GM23248 (cell line): ENCODE results near the gene TMEM108. TPM values are rescaled to one million over a fixed set of nuclear protein-coding genes. Genes with fewer than 3 reads are reported as not detected.

Experiments used
- DNase-seq: peaks from one replicate; pipeline ENCODE4 v3.0.0-alpha.2; 2015
- H2AFZ ChIP-seq: fragments of 200-600 bp; sonication (generic); 2 replicates; pipeline ENCODE4 v1.6.1; 2016; ENCODE audit warnings: antibody characterized with exemption
- H3F3A ChIP-seq: fragments of 200-600 bp; sonication (generic); 2 replicates; pipeline ENCODE4 v1.6.1; 2016; ENCODE audit warnings: mild to moderate bottlenecking, antibody characterized with exemption, mixed run types; ENCODE audit not compliant: insufficient read depth
- H3K27ac ChIP-seq: fragments of 200-600 bp; sonication (generic); 2 replicates; pipeline ENCODE4 v1.5.1; 2016; ENCODE audit warnings: mild to moderate bottlenecking
- H3K27me3 ChIP-seq: fragments of 200-600 bp; sonication (generic); replicated peaks from 2 replicates; pipeline ENCODE4 v1.6.1; 2016; ENCODE audit warnings: mild to moderate bottlenecking; ENCODE audit not compliant: insufficient read depth
- H3K36me3 ChIP-seq: fragments of 200-600 bp; sonication (generic); 2 replicates; pipeline ENCODE4 v1.6.1; 2016; ENCODE audit warnings: low read depth, mild to moderate bottlenecking
- H3K4me1 ChIP-seq: fragments of 200-600 bp; sonication (generic); 2 replicates; pipeline ENCODE4 v1.6.1; 2016; ENCODE audit warnings: mild to moderate bottlenecking; ENCODE audit not compliant: insufficient read depth
- H3K4me2 ChIP-seq: fragments of 200-600 bp; sonication (generic); one replicate; pipeline ENCODE4 v1.6.1; 2016; ENCODE audit warnings: mild to moderate bottlenecking; ENCODE audit not compliant: unreplicated experiment
- H3K4me3 ChIP-seq: fragments of 200-600 bp; sonication (generic); 2 replicates; pipeline ENCODE4 v1.5.1; 2016; ENCODE audit warnings: mild to moderate bottlenecking
- H3K79me2 ChIP-seq: fragments of 200-600 bp; sonication (generic); 2 replicates; pipeline ENCODE4 v1.6.1; 2016; ENCODE audit warnings: mild to moderate bottlenecking; ENCODE audit not compliant: insufficient read depth
- H3K9ac ChIP-seq: fragments of 200-600 bp; sonication (generic); 2 replicates; pipeline ENCODE4 v1.6.1; 2016; ENCODE audit warnings: mild to moderate bottlenecking
- H3K9me2 ChIP-seq: fragments of 200-600 bp; sonication (generic); 2 replicates; pipeline ENCODE4 v1.6.1; 2016; ENCODE audit warnings: mixed run types, mild to moderate bottlenecking, moderate library complexity; ENCODE audit not compliant: insufficient read depth
- H3K9me3 ChIP-seq: fragments of 200-600 bp; sonication (generic); one replicate; pipeline ENCODE4 v1.6.1; 2017; ENCODE audit warnings: low read depth
- H4K20me1 ChIP-seq: fragments of 200-600 bp; sonication (generic); 2 replicates; pipeline ENCODE4 v1.6.0; 2016; ENCODE audit not compliant: insufficient read depth
- EZH2 ChIP-seq: fragments of 200-600 bp; sonication (generic); IDR thresholded peaks from 2 replicates; pipeline ENCODE4 v1.6.1; 2018; ENCODE audit warnings: antibody characterized with exemption, mild to moderate bottlenecking; ENCODE audit not compliant: insufficient read depth, poor library complexity, severe bottlenecking
- EZH2phosphoT487 ChIP-seq: fragments of 200-600 bp; sonication (generic); IDR thresholded peaks from 2 replicates; pipeline ENCODE4 v1.6.1; 2018; ENCODE audit warnings: antibody characterized with exemption, moderate library complexity, mild to moderate bottlenecking, low read depth; ENCODE audit not compliant: insufficient read depth
- WGBS, 2 experiments: methylation state at CpG; one replicate each; pipeline ENCODE4 v1.1.6; 2015 to 2017; ENCODE audit warnings: low lambda C conversion rate in 2 of 2, low coverage in 1 of 2; ENCODE audit errors: missing lambda C conversion rate in 2 of 2; 5-methylcytosine and 5-hydroxymethylcytosine counted together
- in situ Hi-C: fragments of 300-500 bp; cut with MboI; formaldehyde crosslinking; loops from 2 replicates; pipeline ENCODE4 v1.15.0; 2020
- polyA plus RNA-seq: library from polyadenylated mRNA; unstranded; fragments of >200 nt; fragmentation: Nextera tagmentation; extraction: Ambion mirVana; gene quantifications from 2 replicates; pipeline ENCODE4 v1.2.1, GENCODE V29; 2016
- total RNA-seq: library from RNA; depleted of rRNA; stranded (reverse); fragments of >200 nt; shearing (Covaris generic); gene quantifications from 2 replicates; pipeline ENCODE4 v1.2.3, GENCODE V29; 2014

Gene TMEM108
- total and polyA plus RNA-seq, 2 experiments from 2014 or later = not detected

GRCh38 chr3:133369068-133369440 lies 330.9 kb downstream of the TMEM108 start:
- H3K4me3 ChIP-seq = no peak overlapping the region
- in situ Hi-C loops = no loop called here

GRCh38 chr3:133371181-133371580 lies 333.0 kb downstream of the TMEM108 start:
- Histone ChIP-seq H3F3A (no peaks in the 10 kb centered on the region), H3K4me3 (no peak overlapping the region), H2AFZ (no peak overlapping the region), H3K36me3 (no peaks in the 10 kb centered on the region), H3K27me3 (peaks cover 9% of the 10 kb centered on the region; the same call in 1 of the 2 replicates), H3K4me2 (no peak overlapping the region), H3K9me3 (no peaks in the 10 kb centered on the region), H3K9me2 (no peaks in the 10 kb centered on the region), H3K4me1 (no peaks in the 10 kb centered on the region), H3K9ac (no peak overlapping the region), H4K20me1 (no peaks in the 10 kb centered on the region), H3K27ac (no peak overlapping the region), H3K79me2 (no peaks in the 10 kb centered on the region)
- in situ Hi-C loops = no loop called here
- 38 to 56% methylated on average over 2 of the region's 2 CpGs for WGBS, 2 experiments
- DNase-seq = no peak
- no peak for TF ChIP-seq EZH2phosphoT487
- TF ChIP-seq EZH2 = no peak

More at GRCh38 chr3:133369068-133369440, 330.9 kb downstream of the TMEM108 start:
- no peak overlapping the region for H3K4me2 ChIP-seq
- no peaks in the 10 kb centered on the region for H4K20me1 ChIP-seq
- no peaks in the 10 kb centered on the region for H3K4me1 ChIP-seq
- no peak overlapping the region for H2AFZ ChIP-seq
- H3K9ac ChIP-seq = no peak overlapping the region
- TF ChIP-seq EZH2 (no peak), EZH2phosphoT487 (no peak)
- WGBS, 2 experiments = 59 to 62% methylated on average over 9 of the region's 9 CpGs
- no peak for DNase-seq
- no peaks in the 10 kb centered on the region for H3F3A ChIP-seq
- peaks cover 10% of the 10 kb centered on the region; the same call in 1 of the 2 replicates for H3K27me3 ChIP-seq
- no peaks in the 10 kb centered on the region for H3K79me2 ChIP-seq
- H3K9me2 ChIP-seq = no peaks in the 10 kb centered on the region
- no peak overlapping the region for H3K27ac ChIP-seq
- H3K36me3 ChIP-seq = no peaks in the 10 kb centered on the region
- H3K9me3 ChIP-seq = no peaks in the 10 kb centered on the region

GRCh38 chr3:133371676-133372075 lies 333.5 kb downstream of the TMEM108 start:
- Histone ChIP-seq H3K79me2 (no peaks in the 10 kb centered on the region), H2AFZ (no peak overlapping the region), H3K27me3 (peaks cover 9% of the 10 kb centered on the region; the same call in 1 of the 2 replicates), H3K4me1 (no peaks in the 10 kb centered on the region), H3K27ac (no peak overlapping the region), H3K36me3 (no peaks in the 10 kb centered on the region), H3K9ac (no peak overlapping the region), H3K9me3 (no peaks in the 10 kb centered on the region), H3K9me2 (no peaks in the 10 kb centered on the region), H3K4me2 (no peak overlapping the region), H3K4me3 (no peak overlapping the region), H3F3A (no peaks in the 10 kb centered on the region), H4K20me1 (no peaks in the 10 kb centered on the region)
- in situ Hi-C loops = no loop called here
- 16 to 27% methylated on average over 1 of the region's 1 CpG for WGBS, 2 experiments
- DNase-seq = no peak
- TF ChIP-seq EZH2phosphoT487 = no peak
- no peak for TF ChIP-seq EZH2

- Histone ChIP-seq H3K4me2 (no peak overlapping the region), H3K9ac (no peak overlapping the region), H3K79me2 (no peaks in the 10 kb centered on the region), H3K4me1 (no peaks in the 10 kb centered on the region), H3K4me3 (no peak overlapping the region), H3K36me3 (no peaks in the 10 kb centered on the region), H3K27me3 (peaks cover 9% of the 10 kb centered on the region; the same call in 1 of the 2 replicates), H2AFZ (no peak overlapping the region), H4K20me1 (no peaks in the 10 kb centered on the region), H3F3A (no peaks in the 10 kb centered on the region), H3K9me2 (no peaks in the 10 kb centered on the region), H3K27ac (no peak overlapping the region), H3K9me3 (no peaks in the 10 kb centered on the region)
- in situ Hi-C loops = no loop called here
- WGBS, 2 experiments = 20 to 24% methylated on average over 4 of the region's 4 CpGs
- no peak for TF ChIP-seq EZH2phosphoT487
- TF ChIP-seq EZH2 = no peak
- DNase-seq = no peak
Observed at GRCh38 chr3:133374708-133375402, 336.7 kb downstream of the TMEM108 start.

GRCh38 chr3:133375403-133375745 lies 337.2 kb downstream of the TMEM108 start:
- no peak for DNase-seq
- Histone ChIP-seq H3K9me3 (no peaks in the 10 kb centered on the region), H3K79me2 (no peaks in the 10 kb centered on the region), H3K4me3 (no peak overlapping the region), H3K27ac (no peak overlapping the region), H3F3A (no peaks in the 10 kb centered on the region), H3K9ac (no peak overlapping the region), H2AFZ (no peak overlapping the region), H3K36me3 (no peaks in the 10 kb centered on the region), H4K20me1 (no peaks in the 10 kb centered on the region), H3K27me3 (peaks cover 9% of the 10 kb centered on the region; the same call in 1 of the 2 replicates), H3K4me2 (no peak overlapping the region), H3K9me2 (no peaks in the 10 kb centered on the region), H3K4me1 (no peaks in the 10 kb centered on the region)
- TF ChIP-seq EZH2 (no peak), EZH2phosphoT487 (no peak)
- in situ Hi-C loops = no loop called here
